ENCODE measurements around the gene BTAF1. TPM values are rescaled to one million over a fixed set of nuclear protein-coding genes. Genes with fewer than 3 reads are reported as not detected.

Gene BTAF1
- total RNA-seq, 1 donor from 2014 or later = 19.9 TPM

- Histone ChIP-seq H3K36me3 (no peaks in the 10 kb centered on the region), H3K4me3 (no peak overlapping the region), H3K4me1 (peaks cover 0 to 6% of the 10 kb centered on the region in 2 donors), H3K9me3 (no peaks in the 10 kb centered on the region), H3K27me3 (no peaks in the 10 kb centered on the region), H3K27ac (no peak overlapping the region)
- TF ChIP-seq CTCF (IDR thresholded peaks at IDR 0.05) = no peak
- DNase-seq (ENCODE audit: low spot score in 2 of 2) = no peak
- intact Hi-C loops (cut with DNase I) = loop anchor here (5.0 kb wide), 3 partner anchors 418 to 613 kb away; no protein-coding TSS in a partner anchor
Measured at GRCh38 chr10:91910467-91910866, 13.1 kb upstream of the BTAF1 start.

- DNase-seq (ENCODE audit: low spot score in 2 of 2) = no peak
- TF ChIP-seq CTCF (IDR thresholded peaks at IDR 0.05) = no peak
- no peaks in the 10 kb centered on the region for H3K27me3 ChIP-seq
- H3K27ac ChIP-seq = no peak overlapping the region
- no peaks in the 10 kb centered on the region for H3K4me1 ChIP-seq
- intact Hi-C loops (cut with DNase I) = loop anchor here (5.0 kb wide), 3 partner anchors 37 to 287 kb away; partner anchors contain the start of genes PPP1R3C and TNKS2
- no peaks in the 10 kb centered on the region for H3K36me3 ChIP-seq
- no peak overlapping the region for H3K4me3 ChIP-seq
- no peaks in the 10 kb centered on the region for H3K9me3 ChIP-seq
Measured at GRCh38 chr10:91919651-91920050, 3.9 kb upstream of the BTAF1 start.

- no peaks in the 10 kb centered on the region for H3K36me3 ChIP-seq
- H3K4me1 ChIP-seq = peaks cover 2 to 13% of the 10 kb centered on the region in 2 donors
- intact Hi-C loops (cut with DNase I) = loop anchor here (5.0 kb wide), 3 partner anchors 42 to 292 kb away; partner anchors contain the start of genes PPP1R3C and TNKS2
- no peak for DNase-seq (ENCODE audit: low spot score in 2 of 2)
- H3K27ac ChIP-seq = peak overlapping the region; percentile 94 to 98
- H3K9me3 ChIP-seq = no peaks in the 10 kb centered on the region
- no peak for TF ChIP-seq CTCF (IDR thresholded peaks at IDR 0.05)
- H3K4me3 ChIP-seq = peak overlapping the region; percentile 89 to 97
- no peaks in the 10 kb centered on the region for H3K27me3 ChIP-seq
Measured at GRCh38 chr10:91924212-91925021, 847 bp downstream of the BTAF1 start.

GRCh38 chr10:91925022-91925320, 1.4 kb downstream of the BTAF1 start:
- Histone ChIP-seq H3K9me3 (no peaks in the 10 kb centered on the region), H3K27me3 (no peaks in the 10 kb centered on the region), H3K4me3 (peak overlapping the region; percentile 89 to 97), H3K36me3 (no peaks in the 10 kb centered on the region), H3K27ac (no peak overlapping the region), H3K4me1 (peaks cover 2 to 13% of the 10 kb centered on the region in 2 donors)
- TF ChIP-seq CTCF (IDR thresholded peaks at IDR 0.05) = no peak
- no peak for DNase-seq (ENCODE audit: low spot score in 2 of 2)
- intact Hi-C loops (cut with DNase I) = no loop called here

GRCh38 chr10:91930939-91931338, 7.4 kb downstream of the BTAF1 start:
- no peaks in the 10 kb centered on the region for H3K27me3 ChIP-seq
- no peak overlapping the region for H3K27ac ChIP-seq
- no peak for DNase-seq (ENCODE audit: low spot score in 2 of 2)
- no peak overlapping the region for H3K4me3 ChIP-seq
- no peaks in the 10 kb centered on the region for H3K9me3 ChIP-seq
- TF ChIP-seq CTCF (IDR thresholded peaks at IDR 0.05) = no peak
- peaks cover 0 to 7% of the 10 kb centered on the region in 2 donors for H3K4me1 ChIP-seq
- H3K36me3 ChIP-seq = peaks cover 0 to 17% of the 10 kb centered on the region in 2 donors
- intact Hi-C loops (cut with DNase I) = no loop called here
